ENCODE measurements around the gene TSPO2.

TSPO2 gene

GRCh38 chr6:41075651-41076626 is 33.7 kb downstream of the TSPO2 start:
- no peak for DNase-seq (ENCODE audit: low spot score)

GRCh38 chr6:41077536-41077935 is 35.3 kb downstream of the TSPO2 start:
- DNase-seq (ENCODE audit: low spot score): no peak

- DNase-seq (ENCODE audit: low spot score): no peak
Observed at GRCh38 chr6:41078101-41078500, 35.8 kb downstream of the TSPO2 start.

DNA sequence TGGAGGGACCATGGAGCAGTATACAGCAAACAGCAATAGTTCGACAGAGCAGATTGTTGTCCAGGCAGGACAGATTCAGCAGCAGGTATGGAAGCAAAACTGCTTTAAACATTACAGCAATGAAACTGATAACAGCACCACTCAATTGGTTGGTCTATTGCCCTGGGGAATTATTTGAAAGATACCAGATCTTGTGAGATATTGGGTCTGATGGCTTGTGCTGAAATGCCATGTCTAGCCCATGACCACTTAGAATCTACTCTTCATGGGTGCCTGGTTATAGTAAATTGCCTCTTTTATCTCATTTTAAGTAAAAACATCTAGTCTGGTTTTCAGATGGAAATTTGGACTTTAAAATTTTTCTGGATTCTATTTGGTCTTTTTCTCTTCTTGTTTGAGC is 36.8 kb downstream of the TSPO2 start:
- no peak for DNase-seq (ENCODE audit: low spot score)

- no peak for DNase-seq (ENCODE audit: low spot score)
Observed at GRCh38 chr6:41080621-41081020, 38.4 kb downstream of the TSPO2 start.

GRCh38 chr6:41083072-41083471 is 40.8 kb downstream of the TSPO2 start:
- DNase-seq (ENCODE audit: low spot score): no peak

- no peak for DNase-seq (ENCODE audit: low spot score)
Observed at GRCh38 chr6:41085182-41085581, 42.9 kb downstream of the TSPO2 start.

DNA sequence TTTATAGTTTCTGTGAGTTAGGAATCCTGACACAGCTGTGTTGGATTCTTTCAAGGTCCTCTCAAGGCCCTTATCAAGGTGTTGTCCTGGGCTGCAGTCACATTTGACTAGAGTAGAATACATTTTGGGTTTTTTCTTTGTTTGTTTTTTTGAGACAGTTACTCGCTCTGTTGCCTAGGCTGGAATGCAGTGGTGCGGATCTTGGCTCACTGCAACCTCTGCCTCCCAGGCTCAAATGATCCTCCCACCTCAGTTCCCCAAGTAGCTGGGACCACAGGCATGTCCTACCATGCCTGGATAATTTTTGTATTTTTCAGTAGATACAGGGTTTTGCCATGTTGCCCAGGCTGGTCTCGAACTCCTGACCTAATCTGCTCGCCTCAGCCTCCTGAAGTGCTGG is 46.2 kb downstream of the TSPO2 start:
- DNase-seq (ENCODE audit: low spot score): no peak

DNA sequence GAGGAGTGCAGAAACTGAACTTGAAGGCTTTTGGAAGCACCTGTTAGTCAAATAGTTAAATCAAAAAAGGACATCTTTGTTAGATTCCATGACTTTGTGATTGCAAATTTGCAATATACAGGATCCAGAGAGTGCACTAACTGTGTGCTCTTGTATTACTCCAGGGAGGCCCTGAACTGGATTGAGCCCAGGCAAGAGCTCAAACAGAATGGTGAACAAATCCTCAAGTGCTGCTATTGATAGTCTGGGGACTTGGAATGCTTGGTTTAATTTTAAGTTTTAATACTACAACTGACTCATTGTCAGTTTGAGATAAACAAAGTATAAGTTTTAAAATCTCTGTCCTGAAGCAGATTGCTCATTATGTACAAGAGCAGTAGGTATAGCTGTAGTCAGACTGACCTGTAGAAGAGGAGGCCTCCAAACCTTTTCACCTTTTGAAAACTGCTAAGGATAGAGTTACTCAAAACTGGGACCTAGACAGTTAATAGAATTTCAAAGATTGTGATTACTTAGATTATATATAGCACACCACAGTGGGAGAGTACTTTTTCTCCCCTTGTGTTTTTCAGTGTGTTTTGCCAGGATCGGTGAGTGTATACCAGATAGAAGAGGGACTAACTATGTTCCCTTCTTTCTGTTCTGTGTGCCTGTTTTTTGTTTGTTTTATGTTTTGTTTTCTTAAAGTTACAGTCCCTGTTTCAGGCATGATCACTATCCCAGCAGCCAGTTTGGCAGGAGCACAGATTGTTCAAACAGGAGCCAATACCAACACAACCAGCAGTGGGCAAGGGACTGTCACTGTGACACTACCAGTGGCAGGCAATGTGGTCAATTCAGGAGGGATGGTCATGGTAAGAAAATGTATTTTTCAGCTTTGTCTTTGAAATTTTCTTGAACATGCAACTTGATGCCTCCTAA is 48.8 kb downstream of the TSPO2 start:
- no peak for DNase-seq (ENCODE audit: low spot score)

GRCh38 chr6:41092421-41093140 is 50.3 kb downstream of the TSPO2 start:
- DNase-seq (ENCODE audit: low spot score): peak; percentile 55

GRCh38 chr6:41093729-41094128 is 51.5 kb downstream of the TSPO2 start:
- DNase-seq (ENCODE audit: low spot score): no peak

All from NAMALWA (cell line).